AG04450 (cell line): Measurements from ENCODE around the gene ALPI. TPM values are rescaled to one million over a fixed set of nuclear protein-coding genes. Genes with fewer than 3 reads are reported as not detected.
"Not testable (repeated sequence)": the region's sequence is repeated elsewhere in the genome, so short reads cannot be mapped to it uniquely, and the experiment has no call there.

ENCODE experiments used
- CTCF ChIA-PET: fragments of 300-600, 350-600 bp; formaldehyde crosslinking; extraction: SDS; loops from one replicate; lab custom pipeline; 2022; ENCODE audit warnings: antibody characterized with exemption, inconsistent platforms; lab: Charles Lee
- POLR2A ChIA-PET: fragments of 350-600 bp; formaldehyde crosslinking; extraction: SDS; loops from one replicate; lab custom pipeline; 2021; ENCODE audit warnings: antibody characterized with exemption, inconsistent platforms; lab: Yijun Ruan, JAX
- DNase-seq: peaks from one replicate; pipeline ENCODE4 v3.0.0-alpha.2; 2011; ENCODE audit warnings: low read depth, low spot score
- H3K27ac ChIP-seq: one replicate; pipeline ENCODE4 v1.5.1; 2012; ENCODE audit warnings: low read depth, low read length, control low read depth
- H3K27me3 ChIP-seq: one replicate; pipeline ENCODE4 v1.6.0; 2012; ENCODE audit warnings: low read length; ENCODE audit not compliant: control insufficient read depth, insufficient read depth
- H3K4me3 ChIP-seq: 2 replicates; pipeline ENCODE4 v1.5.1; 2011; ENCODE audit warnings: mild to moderate bottlenecking, low read depth, low read length, control low read depth
- H3K9me3 ChIP-seq: 2 replicates; pipeline ENCODE4 v1.5.1; 2012; ENCODE audit warnings: low read length; ENCODE audit not compliant: control insufficient read depth, insufficient read depth
- polyA plus RNA-seq: library from polyadenylated mRNA; depleted of rRNA; stranded (reverse); fragments of >200 nt; gene quantifications from 2 replicates; pipeline ENCODE4 v1.2.3, GENCODE V29; 2011
- TF ChIP-seq, protein P1 (sequence below): IDR thresholded peaks from 2 replicates; pipeline ENCODE4 v1.5.1; 2011; ENCODE audit warnings: low read depth, low read length, control low read depth, inconsistent platforms

Gene ALPI
- polyA plus RNA-seq, 1 experiment = not detected

DNA sequence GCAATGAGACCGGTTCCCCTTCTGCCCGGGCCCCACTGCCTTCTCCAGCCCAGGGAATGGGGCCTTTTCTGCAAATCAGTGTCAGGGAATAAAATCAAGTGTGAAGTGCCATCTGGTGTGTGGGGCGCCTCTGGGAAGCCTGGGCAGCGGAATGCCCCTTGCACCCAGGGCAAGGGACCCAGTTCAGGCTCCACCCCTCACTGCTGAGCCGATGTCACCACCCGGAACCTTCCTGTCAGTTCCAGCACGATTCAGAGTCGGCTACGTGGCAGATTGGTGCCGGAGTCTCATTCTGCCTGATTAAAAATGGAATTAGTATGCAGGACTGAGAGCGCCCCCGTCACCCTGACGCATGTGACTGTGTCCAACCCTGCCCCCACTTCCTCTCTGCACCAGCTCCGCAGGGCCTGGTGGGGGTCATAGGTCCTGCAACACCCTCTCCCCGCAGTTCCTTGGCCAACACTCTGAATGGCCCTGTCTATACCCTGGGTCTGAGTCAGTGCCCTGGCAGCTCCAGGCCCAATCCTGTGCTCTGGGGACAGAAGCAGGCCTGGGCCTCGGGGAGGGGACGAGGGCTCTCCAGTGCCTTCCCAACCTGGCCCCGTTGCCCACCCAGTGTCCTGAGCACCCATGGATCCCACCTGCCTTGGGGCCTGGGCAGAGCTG lies 8.2 kb upstream of the ALPI start:
- ChIA-PET POLR2A (no interaction called here), CTCF (interaction anchor here (1.0 to 2.3 kb wide), 5 partner anchors 9 to 547 kb away, joined by 3 to 12 read pairs (median 4); partner anchors contain the start of gene PRSS56)
- no peak for DNase-seq
- Histone ChIP-seq H3K4me3 (no peak overlapping the region), H3K27ac (no peak overlapping the region), H3K27me3 (peaks cover 9% of the 10 kb centered on the region), H3K9me3 (no peaks in the 10 kb centered on the region)
- TF ChIP-seq, protein P1, sequence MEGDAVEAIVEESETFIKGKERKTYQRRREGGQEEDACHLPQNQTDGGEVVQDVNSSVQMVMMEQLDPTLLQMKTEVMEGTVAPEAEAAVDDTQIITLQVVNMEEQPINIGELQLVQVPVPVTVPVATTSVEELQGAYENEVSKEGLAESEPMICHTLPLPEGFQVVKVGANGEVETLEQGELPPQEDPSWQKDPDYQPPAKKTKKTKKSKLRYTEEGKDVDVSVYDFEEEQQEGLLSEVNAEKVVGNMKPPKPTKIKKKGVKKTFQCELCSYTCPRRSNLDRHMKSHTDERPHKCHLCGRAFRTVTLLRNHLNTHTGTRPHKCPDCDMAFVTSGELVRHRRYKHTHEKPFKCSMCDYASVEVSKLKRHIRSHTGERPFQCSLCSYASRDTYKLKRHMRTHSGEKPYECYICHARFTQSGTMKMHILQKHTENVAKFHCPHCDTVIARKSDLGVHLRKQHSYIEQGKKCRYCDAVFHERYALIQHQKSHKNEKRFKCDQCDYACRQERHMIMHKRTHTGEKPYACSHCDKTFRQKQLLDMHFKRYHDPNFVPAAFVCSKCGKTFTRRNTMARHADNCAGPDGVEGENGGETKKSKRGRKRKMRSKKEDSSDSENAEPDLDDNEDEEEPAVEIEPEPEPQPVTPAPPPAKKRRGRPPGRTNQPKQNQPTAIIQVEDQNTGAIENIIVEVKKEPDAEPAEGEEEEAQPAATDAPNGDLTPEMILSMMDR = no peak

DNA sequence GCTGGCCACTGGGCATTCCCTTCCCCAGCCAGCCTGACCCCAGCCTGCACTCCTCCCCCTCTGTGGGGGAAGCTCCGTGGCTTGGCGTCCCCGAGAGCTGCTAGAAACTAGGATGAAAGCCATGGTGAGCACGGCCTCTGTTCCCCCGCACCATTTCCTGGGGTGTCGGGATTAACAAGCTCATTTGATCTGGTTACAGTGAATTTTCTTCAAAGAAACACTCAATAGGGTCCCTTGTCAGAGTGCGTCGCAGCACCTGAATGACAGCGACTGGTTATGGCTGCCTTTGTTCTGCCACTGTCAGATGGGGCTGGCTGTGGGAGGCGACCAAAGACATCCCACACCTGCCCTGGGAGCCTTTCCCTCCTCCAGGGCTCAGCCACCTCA lies 7.7 kb upstream of the ALPI start:
- no peak for DNase-seq
- TF ChIP-seq, protein P1 = no peak
- Histone ChIP-seq H3K27me3 (peaks cover 9% of the 10 kb centered on the region), H3K4me3 (no peak overlapping the region), H3K9me3 (no peaks in the 10 kb centered on the region), H3K27ac (no peak overlapping the region)
- ChIA-PET POLR2A (no interaction called here), CTCF (interaction anchor here (2.3 kb wide), 1 partner anchor 72 kb away, joined by 12 read pairs; the partner anchor contains the start of gene PRSS56)

DNA sequence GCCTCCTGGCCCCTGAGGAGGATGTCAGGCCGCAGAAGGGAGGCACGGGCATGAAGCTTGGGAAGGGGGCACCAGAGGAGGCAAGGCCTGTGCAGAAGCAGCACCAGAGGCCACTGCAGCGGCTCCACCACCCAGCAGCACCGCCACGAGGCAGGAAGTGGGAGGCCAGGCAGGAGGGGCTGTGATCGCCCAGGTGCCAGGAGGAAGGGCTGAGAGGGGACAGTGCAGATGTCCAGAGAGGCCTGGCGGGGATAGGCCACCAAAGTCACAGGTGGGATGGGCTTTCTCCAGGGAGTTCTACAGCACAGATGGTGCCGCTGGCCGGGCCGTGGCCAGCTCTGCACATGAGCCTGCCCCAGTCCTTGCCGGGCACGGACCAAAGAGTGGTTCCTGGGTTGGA lies 6.0 kb upstream of the ALPI start:
- ChIA-PET CTCF (no interaction called here), POLR2A (no interaction called here)
- H3K4me3 ChIP-seq = no peak overlapping the region
- no peak overlapping the region for H3K27ac ChIP-seq
- H3K27me3 ChIP-seq = peaks cover 13% of the 10 kb centered on the region
- no peaks in the 10 kb centered on the region for H3K9me3 ChIP-seq
- TF ChIP-seq, protein P1 = no peak
- DNase-seq = no peak

DNA sequence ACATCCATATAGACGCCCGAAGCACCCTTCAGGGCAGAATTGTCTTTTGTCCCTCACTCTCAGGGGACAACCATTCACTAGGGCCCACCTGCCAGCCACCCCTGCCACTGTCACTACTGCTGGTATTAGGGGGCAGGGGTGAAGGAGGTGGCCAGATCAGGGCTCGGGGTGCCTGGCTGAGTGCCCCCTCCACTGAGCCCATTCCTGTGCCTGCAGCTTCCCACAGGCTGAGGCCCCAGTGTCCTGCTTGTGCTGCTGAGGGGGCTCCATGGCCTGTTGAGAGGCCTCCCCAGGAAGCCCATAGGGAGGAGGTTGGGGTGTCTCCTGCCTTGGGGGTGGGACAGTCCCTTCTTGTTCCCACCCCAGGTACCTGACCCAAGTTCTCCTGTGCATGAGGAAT lies 4.3 kb upstream of the ALPI start:
- POLR2A ChIA-PET, H3K27ac ChIP-seq, CTCF ChIA-PET, DNase-seq, H3K4me3 ChIP-seq, H3K9me3 ChIP-seq: not testable (repeated sequence)
- peaks cover 19% of the 10 kb centered on the region for H3K27me3 ChIP-seq

DNA sequence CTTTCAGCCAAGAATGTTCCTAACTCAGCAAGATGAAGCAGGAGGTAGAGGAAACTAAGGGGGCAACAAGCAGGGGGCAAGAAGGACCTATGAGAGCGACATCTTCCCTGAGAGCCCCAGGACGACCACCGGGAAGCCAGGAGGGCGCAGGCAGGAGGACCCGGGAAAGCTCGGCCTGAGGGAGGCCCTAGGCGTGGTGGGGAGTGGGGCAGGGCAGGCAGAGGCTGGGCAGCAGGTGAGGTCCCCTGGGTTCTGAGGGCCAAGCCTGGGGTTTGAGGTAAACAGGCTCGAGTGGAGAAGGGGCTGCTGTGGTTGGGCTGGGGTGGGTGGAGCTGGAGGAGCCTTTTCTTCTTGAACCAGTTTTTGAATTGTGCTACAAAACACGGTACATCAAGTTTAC lies 1.3 kb upstream of the ALPI start:
- POLR2A ChIA-PET = no interaction called here
- no peak for DNase-seq
- H3K27ac ChIP-seq = no peak overlapping the region
- peaks cover 22% of the 10 kb centered on the region for H3K27me3 ChIP-seq
- CTCF ChIA-PET = no interaction called here
- TF ChIP-seq, protein P1 = no peak
- no peaks in the 10 kb centered on the region; the same call in 1 of the 2 replicates for H3K9me3 ChIP-seq
- no peak overlapping the region for H3K4me3 ChIP-seq
